HCT116 (cell line): ENCODE results near the gene PRLH.

Experiments
- ATF3 ChIP-seq: IDR thresholded peaks from 2 replicates; pipeline ENCODE4 v1.6.1; 2012
- CTCF ChIP-seq, 3 experiments: fragments of 200-600 bp in 1 of 3; sonication (generic) in 1 of 3; IDR thresholded peaks in 2 of 3; conservative IDR thresholded peaks in 1 of 3; 2 replicates each; pipeline ENCODE4 v1.5.1; 2012 to 2017; ENCODE audit warnings: low read depth in 2 of 3, low read length in 2 of 3, antibody characterized with exemption in 1 of 3, borderline replicate concordance in 1 of 3, control low read depth in 1 of 3, mild to moderate bottlenecking in 1 of 3, mixed read lengths in 1 of 3, mixed run types in 1 of 3, moderate library complexity in 1 of 3; ENCODE audit not compliant: insufficient read depth in 1 of 3

GRCh38 chr2:237546040-237546875, 20.1 kb upstream of the PRLH start:
- no peak for TF ChIP-seq CTCF (IDR thresholded peaks at IDR 0.05 in 2 of 3, conservative IDR thresholded peaks at IDR 0.05 in 1 of 3; ENCODE audit: borderline replicate concordance in 1 of 3, insufficient read depth in 1 of 3, low read depth in 2 of 3, low read length in 2 of 3)
- no peak for TF ChIP-seq ATF3
